Smooth muscle cell (in vitro differentiated cells): ENCODE results near the gene KCNAB1. TPM values are rescaled to one million over a fixed set of nuclear protein-coding genes. Genes with fewer than 3 reads are reported as not detected.

Source experiments
- DNase-seq: peaks from one replicate; lab custom pipeline; 2025; ENCODE audit not compliant: unreplicated experiment; lab: John Stamatoyannopoulos, UW
- H2AFZ ChIP-seq: fragments of 200-600 bp; sonication (generic); 2 replicates; pipeline ENCODE4 v1.6.0; 2016; ENCODE audit warnings: antibody characterized with exemption, low read depth, mild to moderate bottlenecking
- H3F3A ChIP-seq: fragments of 200-600 bp; sonication (generic); 2 replicates; pipeline ENCODE4 v1.6.0; 2017; ENCODE audit warnings: antibody characterized with exemption, low read depth
- H3K27ac ChIP-seq: fragments of 200-600 bp; sonication (generic); 2 replicates; pipeline ENCODE4 v1.5.1; 2016; ENCODE audit warnings: low read depth, mild to moderate bottlenecking
- H3K27me3 ChIP-seq: fragments of 200-600 bp; sonication (generic); 2 replicates; pipeline ENCODE4 v1.6.1; 2016; ENCODE audit warnings: low read depth, mild to moderate bottlenecking
- H3K36me3 ChIP-seq: fragments of 200-600 bp; sonication (generic); 2 replicates; pipeline ENCODE4 v1.5.1; 2016; ENCODE audit warnings: low read depth
- H3K4me1 ChIP-seq: fragments of 200-600 bp; sonication (generic); 2 replicates; pipeline ENCODE4 v1.5.1; 2016; ENCODE audit warnings: low read depth
- H3K4me2 ChIP-seq: fragments of 200-600 bp; sonication (generic); 2 replicates; pipeline ENCODE4 v1.6.0; 2016; ENCODE audit warnings: mild to moderate bottlenecking
- H3K4me3 ChIP-seq: fragments of 200-600 bp; sonication (generic); 2 replicates; pipeline ENCODE4 v1.5.1; 2016; ENCODE audit warnings: mild to moderate bottlenecking
- H3K79me2 ChIP-seq: fragments of 200-600 bp; sonication (generic); 2 replicates; pipeline ENCODE4 v1.6.0; 2016; ENCODE audit warnings: low read depth, mild to moderate bottlenecking
- H3K9ac ChIP-seq: fragments of 200-600 bp; sonication (generic); 2 replicates; pipeline ENCODE4 v1.6.0; 2016; ENCODE audit warnings: low read depth
- H3K9me3 ChIP-seq: fragments of 200-600 bp; sonication (generic); replicated peaks from 2 replicates; pipeline ENCODE4 v1.5.1; 2016; ENCODE audit warnings: low read depth
- H4K20me1 ChIP-seq: fragments of 200-600 bp; sonication (generic); 2 replicates; pipeline ENCODE4 v1.6.0; 2016; ENCODE audit warnings: low read depth
- WGBS: methylation state at CpG from one replicate; pipeline ENCODE4 v1.1.7; 2016; ENCODE audit warnings: low lambda C conversion rate; 5-methylcytosine and 5-hydroxymethylcytosine counted together
- polyA plus RNA-seq: library from polyadenylated mRNA; unstranded; fragments of >200 nt; fragmentation: Nextera tagmentation; extraction: Ambion mirVana; gene quantifications from 2 replicates; pipeline ENCODE4 v1.2.1, GENCODE V29; 2016
- total RNA-seq: library from RNA; depleted of rRNA; stranded (reverse); fragments of >200 nt; gene quantifications from 2 replicates; pipeline ENCODE4 v1.2.3, GENCODE V29; 2014
- TF ChIP-seq, protein P1 (sequence below): fragments of 200-600 bp; sonication (generic); IDR thresholded peaks from 2 replicates; pipeline ENCODE4 v1.5.1; 2017; ENCODE audit warnings: borderline replicate concordance, mild to moderate bottlenecking, antibody characterized with exemption; ENCODE audit not compliant: insufficient read depth, poor library complexity, severe bottlenecking

The KCNAB1 gene
- total and polyA plus RNA-seq, 2 experiments from 2014 or later: 0.36 to 1.0 TPM

- no peak overlapping the region for H3K9ac ChIP-seq
- H3K27ac ChIP-seq: no peak overlapping the region
- no peaks in the 10 kb centered on the region for H3K9me3 ChIP-seq
- 89% methylated on average over 4 of the region's 4 CpGs for WGBS
- H3F3A ChIP-seq: no peaks in the 10 kb centered on the region
- no peaks in the 10 kb centered on the region for H3K4me1 ChIP-seq
- no peaks in the 10 kb centered on the region for H3K79me2 ChIP-seq
- no peaks in the 10 kb centered on the region for H3K27me3 ChIP-seq
- no peaks in the 10 kb centered on the region for H3K36me3 ChIP-seq
- no peak for DNase-seq
- TF ChIP-seq, protein P1, sequence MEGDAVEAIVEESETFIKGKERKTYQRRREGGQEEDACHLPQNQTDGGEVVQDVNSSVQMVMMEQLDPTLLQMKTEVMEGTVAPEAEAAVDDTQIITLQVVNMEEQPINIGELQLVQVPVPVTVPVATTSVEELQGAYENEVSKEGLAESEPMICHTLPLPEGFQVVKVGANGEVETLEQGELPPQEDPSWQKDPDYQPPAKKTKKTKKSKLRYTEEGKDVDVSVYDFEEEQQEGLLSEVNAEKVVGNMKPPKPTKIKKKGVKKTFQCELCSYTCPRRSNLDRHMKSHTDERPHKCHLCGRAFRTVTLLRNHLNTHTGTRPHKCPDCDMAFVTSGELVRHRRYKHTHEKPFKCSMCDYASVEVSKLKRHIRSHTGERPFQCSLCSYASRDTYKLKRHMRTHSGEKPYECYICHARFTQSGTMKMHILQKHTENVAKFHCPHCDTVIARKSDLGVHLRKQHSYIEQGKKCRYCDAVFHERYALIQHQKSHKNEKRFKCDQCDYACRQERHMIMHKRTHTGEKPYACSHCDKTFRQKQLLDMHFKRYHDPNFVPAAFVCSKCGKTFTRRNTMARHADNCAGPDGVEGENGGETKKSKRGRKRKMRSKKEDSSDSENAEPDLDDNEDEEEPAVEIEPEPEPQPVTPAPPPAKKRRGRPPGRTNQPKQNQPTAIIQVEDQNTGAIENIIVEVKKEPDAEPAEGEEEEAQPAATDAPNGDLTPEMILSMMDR: no peak
- H2AFZ ChIP-seq: no peak overlapping the region
- no peaks in the 10 kb centered on the region for H4K20me1 ChIP-seq
- H3K4me3 ChIP-seq: no peak overlapping the region
- no peak overlapping the region for H3K4me2 ChIP-seq
Measured at GRCh38 chr3:156522673-156523072, 402.3 kb downstream of the KCNAB1 start.

GRCh38 chr3:156525808-156526207 is 405.4 kb downstream of the KCNAB1 start:
- no peak overlapping the region for H3K4me2 ChIP-seq
- no peaks in the 10 kb centered on the region for H3K36me3 ChIP-seq
- H4K20me1 ChIP-seq: no peaks in the 10 kb centered on the region
- no peak overlapping the region for H3K27ac ChIP-seq
- WGBS: 97% methylated on average over 1 of the region's 1 CpG
- no peak overlapping the region for H3K9ac ChIP-seq
- H3F3A ChIP-seq: no peaks in the 10 kb centered on the region
- no peak for DNase-seq
- H3K4me1 ChIP-seq: no peaks in the 10 kb centered on the region
- no peaks in the 10 kb centered on the region for H3K9me3 ChIP-seq
- no peak overlapping the region for H3K4me3 ChIP-seq
- TF ChIP-seq, protein P1: no peak
- no peaks in the 10 kb centered on the region for H3K27me3 ChIP-seq
- no peaks in the 10 kb centered on the region for H3K79me2 ChIP-seq
- H2AFZ ChIP-seq: no peak overlapping the region

GRCh38 chr3:156527060-156527459 is 406.7 kb downstream of the KCNAB1 start:
- H3K4me1 ChIP-seq: no peaks in the 10 kb centered on the region
- H3K4me2 ChIP-seq: no peak overlapping the region
- 100% methylated on average over 1 of the region's 1 CpG for WGBS
- no peak for DNase-seq
- H3K9me3 ChIP-seq: no peaks in the 10 kb centered on the region
- no peaks in the 10 kb centered on the region for H3F3A ChIP-seq
- H3K27me3 ChIP-seq: no peaks in the 10 kb centered on the region
- H3K79me2 ChIP-seq: no peaks in the 10 kb centered on the region
- TF ChIP-seq, protein P1: no peak
- no peak overlapping the region for H3K4me3 ChIP-seq
- H3K9ac ChIP-seq: no peak overlapping the region
- H2AFZ ChIP-seq: no peak overlapping the region
- no peaks in the 10 kb centered on the region for H3K36me3 ChIP-seq
- H3K27ac ChIP-seq: no peak overlapping the region
- H4K20me1 ChIP-seq: no peaks in the 10 kb centered on the region

DNA sequence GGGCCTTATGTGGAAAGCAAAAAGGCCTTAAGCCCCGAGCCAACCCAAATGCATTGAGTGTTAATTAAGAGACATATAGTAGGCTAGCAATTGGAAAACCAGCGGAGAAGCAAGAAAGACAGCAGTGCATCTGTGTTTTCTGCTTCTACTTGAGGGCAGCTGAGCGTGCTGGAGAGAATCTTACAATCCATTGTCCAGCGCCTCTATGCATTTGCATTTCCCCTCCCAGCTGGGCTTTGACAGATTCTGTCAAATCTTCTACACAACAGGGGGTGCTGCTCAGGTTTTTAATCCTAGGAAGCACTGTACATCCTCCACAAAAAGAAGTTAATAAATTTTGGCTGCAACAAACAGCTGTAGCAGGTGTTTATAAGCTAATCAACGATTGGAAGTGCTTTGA is 410.6 kb downstream of the KCNAB1 start:
- Histone ChIP-seq H3K36me3 (no peaks in the 10 kb centered on the region), H3K4me3 (no peak overlapping the region), H3K27ac (no peak overlapping the region), H3F3A (no peaks in the 10 kb centered on the region), H3K9me3 (no peaks in the 10 kb centered on the region), H3K9ac (no peak overlapping the region), H3K4me2 (no peak overlapping the region), H4K20me1 (no peaks in the 10 kb centered on the region), H3K4me1 (no peaks in the 10 kb centered on the region), H2AFZ (no peak overlapping the region), H3K27me3 (no peaks in the 10 kb centered on the region), H3K79me2 (no peaks in the 10 kb centered on the region)
- TF ChIP-seq, protein P1: no peak
- 94% methylated on average over 5 of the region's 5 CpGs for WGBS
- no peak for DNase-seq
